Placental pericyte (primary cell): Measurements from ENCODE around the gene PLCH2. TPM values are rescaled to one million over a fixed set of nuclear protein-coding genes. Genes with fewer than 3 reads are reported as not detected.

ENCODE experiments used
- total RNA-seq: library from RNA; depleted of rRNA; stranded (reverse); fragments of >200 nt; gene quantifications from 2 replicates; pipeline ENCODE4 v1.2.3, GENCODE V29; 2012

The PLCH2 gene, protein sequence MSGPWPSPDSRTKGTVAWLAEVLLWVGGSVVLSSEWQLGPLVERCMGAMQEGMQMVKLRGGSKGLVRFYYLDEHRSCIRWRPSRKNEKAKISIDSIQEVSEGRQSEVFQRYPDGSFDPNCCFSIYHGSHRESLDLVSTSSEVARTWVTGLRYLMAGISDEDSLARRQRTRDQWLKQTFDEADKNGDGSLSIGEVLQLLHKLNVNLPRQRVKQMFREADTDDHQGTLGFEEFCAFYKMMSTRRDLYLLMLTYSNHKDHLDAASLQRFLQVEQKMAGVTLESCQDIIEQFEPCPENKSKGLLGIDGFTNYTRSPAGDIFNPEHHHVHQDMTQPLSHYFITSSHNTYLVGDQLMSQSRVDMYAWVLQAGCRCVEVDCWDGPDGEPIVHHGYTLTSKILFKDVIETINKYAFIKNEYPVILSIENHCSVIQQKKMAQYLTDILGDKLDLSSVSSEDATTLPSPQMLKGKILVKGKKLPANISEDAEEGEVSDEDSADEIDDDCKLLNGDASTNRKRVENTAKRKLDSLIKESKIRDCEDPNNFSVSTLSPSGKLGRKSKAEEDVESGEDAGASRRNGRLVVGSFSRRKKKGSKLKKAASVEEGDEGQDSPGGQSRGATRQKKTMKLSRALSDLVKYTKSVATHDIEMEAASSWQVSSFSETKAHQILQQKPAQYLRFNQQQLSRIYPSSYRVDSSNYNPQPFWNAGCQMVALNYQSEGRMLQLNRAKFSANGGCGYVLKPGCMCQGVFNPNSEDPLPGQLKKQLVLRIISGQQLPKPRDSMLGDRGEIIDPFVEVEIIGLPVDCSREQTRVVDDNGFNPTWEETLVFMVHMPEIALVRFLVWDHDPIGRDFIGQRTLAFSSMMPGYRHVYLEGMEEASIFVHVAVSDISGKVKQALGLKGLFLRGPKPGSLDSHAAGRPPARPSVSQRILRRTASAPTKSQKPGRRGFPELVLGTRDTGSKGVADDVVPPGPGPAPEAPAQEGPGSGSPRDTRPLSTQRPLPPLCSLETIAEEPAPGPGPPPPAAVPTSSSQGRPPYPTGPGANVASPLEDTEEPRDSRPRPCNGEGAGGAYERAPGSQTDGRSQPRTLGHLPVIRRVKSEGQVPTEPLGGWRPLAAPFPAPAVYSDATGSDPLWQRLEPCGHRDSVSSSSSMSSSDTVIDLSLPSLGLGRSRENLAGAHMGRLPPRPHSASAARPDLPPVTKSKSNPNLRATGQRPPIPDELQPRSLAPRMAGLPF (N-terminal part only)
- total RNA-seq = under 0.01 TPM in 2 replicates

DNA sequence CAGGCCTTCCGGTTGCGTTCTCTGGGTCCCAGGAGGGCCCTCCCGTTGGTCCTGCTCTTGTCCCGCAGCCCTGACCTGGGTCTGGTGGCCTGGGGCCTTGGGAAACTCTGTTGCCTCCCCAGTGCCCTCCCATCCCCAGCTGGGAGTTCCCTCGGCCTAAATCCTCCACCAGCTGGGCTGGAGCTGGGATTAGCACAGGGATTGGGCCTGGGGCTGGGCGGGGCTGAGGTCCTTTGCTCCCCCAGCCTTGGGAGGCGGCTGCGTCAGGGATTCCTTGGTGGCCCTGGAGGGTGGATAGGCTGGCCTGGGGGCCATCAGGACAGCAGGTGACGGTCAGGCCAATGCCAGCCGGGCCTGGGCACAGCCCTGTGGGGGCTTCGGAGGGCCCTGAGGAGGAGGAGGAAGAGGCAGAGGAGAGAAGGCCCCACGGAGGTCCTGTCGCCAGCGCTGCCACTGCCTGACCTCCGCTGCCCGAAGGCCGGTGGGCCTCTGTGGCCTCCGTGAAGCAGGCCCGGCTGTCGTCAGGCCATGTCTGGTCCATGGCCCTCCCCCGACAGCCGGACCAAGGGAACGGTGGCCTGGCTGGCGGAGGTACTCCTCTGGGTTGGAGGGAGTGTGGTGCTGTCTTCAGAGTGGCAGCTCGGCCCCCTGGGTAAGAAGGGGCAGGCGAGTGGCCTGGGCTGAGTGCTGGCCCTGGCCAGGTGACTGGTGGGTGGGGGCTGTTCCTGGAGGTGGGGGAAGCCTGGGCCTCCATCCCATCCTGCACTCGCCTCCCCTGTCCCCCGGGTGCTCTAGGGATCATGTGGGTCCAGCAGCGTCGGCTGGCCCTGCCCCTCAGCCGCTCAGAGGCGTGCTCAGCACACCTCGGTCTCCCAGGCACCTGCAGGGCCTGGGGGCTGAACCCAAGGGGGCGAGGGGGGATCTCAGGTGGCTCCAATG lies at the start of gene PLCH2:
Gene PLCH2 (plus strand): TSS at position 229 of the 939 bp plus-strand sequence. CDS start 300 bp downstream, at position 529.

DNA sequence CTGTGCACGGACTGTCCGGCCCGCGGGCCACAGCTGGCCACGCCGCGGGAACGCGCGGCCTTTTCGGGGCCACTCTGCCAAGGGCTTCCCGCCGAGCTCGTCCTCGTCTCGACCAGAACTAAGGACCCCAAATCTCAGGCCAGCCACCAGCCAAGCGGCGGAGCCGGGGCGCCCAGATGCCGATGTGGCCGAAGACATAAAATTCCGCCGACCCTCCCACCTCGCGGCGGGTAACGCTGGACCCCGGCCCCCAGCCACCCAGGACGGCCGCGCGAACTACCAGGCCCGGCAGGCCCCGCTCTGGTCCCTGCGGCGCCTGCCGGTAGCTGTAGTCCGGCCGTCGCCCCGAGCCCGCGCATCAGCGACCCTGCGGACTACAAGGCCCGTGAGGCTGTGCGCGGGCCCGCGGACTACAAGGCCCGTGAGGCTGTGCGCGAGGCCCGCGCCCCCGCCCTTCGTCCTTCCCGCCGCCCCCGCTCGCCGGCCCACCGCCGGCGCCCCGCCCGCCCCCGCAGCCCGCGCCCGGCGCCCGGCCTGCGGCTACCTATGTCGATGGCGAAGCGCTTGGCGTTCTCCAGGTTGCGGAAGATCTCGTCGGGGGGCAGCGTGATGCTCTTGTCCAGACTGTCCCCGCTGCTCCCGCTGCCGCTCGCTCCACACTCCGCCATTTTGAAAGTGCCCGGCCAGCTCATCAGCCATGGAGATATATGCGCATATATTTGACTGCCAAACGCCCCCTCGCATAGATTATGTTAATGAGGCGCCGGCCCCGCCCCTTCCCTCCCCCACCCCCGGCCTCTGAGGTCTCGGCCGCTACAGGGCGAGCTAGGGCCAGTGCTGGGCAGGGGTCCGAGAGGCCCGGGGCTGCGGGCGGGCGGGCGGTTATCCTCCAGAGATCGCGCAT lies 50.1 kb downstream of the PLCH2 start, which contains the start of gene PANK4:
Gene PANK4 (minus strand): TSS at position 677 of the 904 bp plus-strand sequence. CDS start 9 bp downstream, at position 668.

DNA sequence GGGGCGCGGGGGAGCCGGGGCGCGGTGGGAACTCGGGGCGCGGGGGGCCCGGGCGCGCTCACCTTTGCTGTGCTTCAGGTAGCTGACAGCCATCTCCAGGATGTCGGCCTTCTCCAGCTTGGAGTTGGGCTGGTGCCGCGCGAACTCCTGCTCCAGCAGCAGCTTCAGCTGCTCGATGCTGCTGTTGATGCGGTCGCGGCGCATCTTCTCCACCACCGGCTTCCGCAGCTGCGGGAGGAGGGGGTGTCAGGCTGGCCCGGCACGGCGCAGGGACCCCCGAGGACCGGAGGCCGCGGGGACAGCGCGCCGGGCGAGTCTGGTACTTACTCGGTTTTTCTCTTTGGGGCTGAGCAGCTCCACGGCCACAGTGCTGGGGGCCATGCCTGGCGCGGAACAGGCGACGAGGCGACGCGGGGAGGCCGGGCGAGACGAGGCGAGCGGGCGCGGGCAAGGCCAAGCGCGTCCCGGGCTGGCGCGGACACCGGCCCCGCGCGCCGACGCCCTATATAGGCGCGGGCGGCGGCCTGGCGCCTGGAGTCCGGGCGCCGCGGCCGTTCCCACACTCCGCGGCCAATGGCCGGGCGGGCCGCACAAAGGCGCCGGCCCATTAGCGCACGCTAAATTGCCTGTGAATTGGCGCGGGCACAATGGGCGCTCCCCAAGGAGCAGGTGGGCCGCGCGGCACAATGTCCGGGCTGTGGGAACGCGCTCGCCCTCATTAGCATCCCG lies 53.9 kb downstream of the PLCH2 start, which contains the start of gene HES5:
Gene HES5 (minus strand): TSS at position 480 of the 729 bp plus-strand sequence. CDS start 99 bp downstream, at position 381.

Other genes with a start within 250 kb of the PLCH2 start
- 20.6 and 37.7 TPM in 2 replicates for gene SKI, start 248.0 kb upstream of the PLCH2 start, total RNA-seq
- 8.3 and 9.8 TPM in 2 replicates for gene MORN1, start 84.7 kb upstream of the PLCH2 start, total RNA-seq
- 121 and 123 TPM in 2 replicates for gene RER1, start 84.4 kb upstream of the PLCH2 start, total RNA-seq
- gene PEX10, start 63.7 kb upstream of the PLCH2 start, total RNA-seq = 34.8 and 38.2 TPM in 2 replicates
- gene PANK4, start 50.3 kb downstream of the PLCH2 start, total RNA-seq = 25.8 and 46.8 TPM in 2 replicates
- not detected in 2 replicates for gene HES5, start 54.0 kb downstream of the PLCH2 start, total RNA-seq
- gene TNFRSF14, start 80.1 kb downstream of the PLCH2 start, total RNA-seq = 19.5 and 31.1 TPM in 2 replicates
- 13.1 and 28.6 TPM in 2 replicates for gene PRXL2B, start 110.5 kb downstream of the PLCH2 start, total RNA-seq
- not detected in 2 replicates for gene MMEL1, start 156.7 kb downstream of the PLCH2 start, total RNA-seq